Coronary artery (tissue), 2 donors: ENCODE measurements around the gene SNAPC3.

ENCODE experiments used
- DNase-seq: peaks from one replicate; pipeline ENCODE4 v3.0.0-alpha.2; 2017; ENCODE audit warnings: low spot score
- H3K27ac ChIP-seq, 2 donors: fragments of 200-600 bp; sonication (generic); one replicate each; pipeline ENCODE4 v1.5.1; 2016 to 2019
- H3K4me3 ChIP-seq: fragments of 200-600 bp; sonication (generic); 2 replicates; pipeline ENCODE4 v1.5.1; 2016; ENCODE audit warnings: mild to moderate bottlenecking, moderate library complexity
- CTCF ChIP-seq: fragments of 200-600 bp; sonication (generic); IDR thresholded peaks from one replicate; pipeline ENCODE4 v1.5.1; 2019; ENCODE audit warnings: antibody characterized with exemption

SNAPC3 gene

GRCh38 chr9:15491950-15492349 is 69.3 kb downstream of the SNAPC3 start:
- Histone ChIP-seq H3K27ac (no peak overlapping the region), H3K4me3 (no peak overlapping the region)
- no peak for TF ChIP-seq CTCF
- no peak for DNase-seq

- no peak for TF ChIP-seq CTCF
- Histone ChIP-seq H3K4me3 (no peak overlapping the region), H3K27ac (no peak overlapping the region)
- DNase-seq = no peak
Observed at GRCh38 chr9:15492485-15493150, 69.9 kb downstream of the SNAPC3 start.

- H3K27ac ChIP-seq = no peak overlapping the region
- TF ChIP-seq CTCF = no peak
- no peak for DNase-seq
- H3K4me3 ChIP-seq = no peak overlapping the region
Observed at GRCh38 chr9:15498246-15498995, 75.7 kb downstream of the SNAPC3 start.

- no peak overlapping the region for H3K4me3 ChIP-seq
- TF ChIP-seq CTCF = no peak
- DNase-seq = no peak
- no peak overlapping the region for H3K27ac ChIP-seq
Observed at GRCh38 chr9:15499139-15499538, 76.5 kb downstream of the SNAPC3 start.

GRCh38 chr9:15501179-15501578 is 78.5 kb downstream of the SNAPC3 start:
- TF ChIP-seq CTCF = no peak
- Histone ChIP-seq H3K4me3 (no peak overlapping the region), H3K27ac (no peak overlapping the region)
- DNase-seq = no peak

- TF ChIP-seq CTCF = no peak
- DNase-seq = no peak
- no peak overlapping the region for H3K4me3 ChIP-seq
- no peak overlapping the region for H3K27ac ChIP-seq
Observed at GRCh38 chr9:15501803-15502202, 79.1 kb downstream of the SNAPC3 start.

- Histone ChIP-seq H3K4me3 (no peak overlapping the region), H3K27ac (no peak overlapping the region)
- TF ChIP-seq CTCF = no peak
- no peak for DNase-seq
Observed at GRCh38 chr9:15505921-15506320, 83.2 kb downstream of the SNAPC3 start.
